GM12874 (cell line): ENCODE measurements around the gene GBP3.

Experiments used
- TF ChIP-seq, protein P1 (sequence below): IDR thresholded peaks from 2 replicates; pipeline ENCODE4 v1.5.1; 2011; ENCODE audit warnings: low read depth, mild to moderate bottlenecking, control low read depth, low read length, moderate library complexity; ENCODE audit not compliant: insufficient read depth

GBP3 gene

DNA sequence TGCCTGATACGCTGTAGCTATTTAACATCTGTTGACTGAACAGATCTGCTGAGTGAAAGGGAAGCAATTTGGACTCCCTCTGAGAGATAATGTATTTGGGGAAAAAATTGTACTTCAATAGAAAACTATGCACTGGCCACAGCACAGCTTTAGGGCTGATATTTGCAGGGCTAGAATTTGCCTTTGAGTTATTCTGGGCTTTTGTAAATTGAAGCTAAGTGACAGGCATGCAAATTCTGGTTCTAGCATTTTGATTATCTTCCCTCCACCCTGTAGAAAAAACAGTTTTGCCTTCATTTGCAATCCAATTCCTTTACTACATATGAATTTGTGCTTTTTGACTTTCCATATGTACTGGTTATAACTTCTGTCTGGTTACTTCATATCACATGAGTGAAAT lies 38.1 kb downstream of the GBP3 start:
- TF ChIP-seq, protein P1, sequence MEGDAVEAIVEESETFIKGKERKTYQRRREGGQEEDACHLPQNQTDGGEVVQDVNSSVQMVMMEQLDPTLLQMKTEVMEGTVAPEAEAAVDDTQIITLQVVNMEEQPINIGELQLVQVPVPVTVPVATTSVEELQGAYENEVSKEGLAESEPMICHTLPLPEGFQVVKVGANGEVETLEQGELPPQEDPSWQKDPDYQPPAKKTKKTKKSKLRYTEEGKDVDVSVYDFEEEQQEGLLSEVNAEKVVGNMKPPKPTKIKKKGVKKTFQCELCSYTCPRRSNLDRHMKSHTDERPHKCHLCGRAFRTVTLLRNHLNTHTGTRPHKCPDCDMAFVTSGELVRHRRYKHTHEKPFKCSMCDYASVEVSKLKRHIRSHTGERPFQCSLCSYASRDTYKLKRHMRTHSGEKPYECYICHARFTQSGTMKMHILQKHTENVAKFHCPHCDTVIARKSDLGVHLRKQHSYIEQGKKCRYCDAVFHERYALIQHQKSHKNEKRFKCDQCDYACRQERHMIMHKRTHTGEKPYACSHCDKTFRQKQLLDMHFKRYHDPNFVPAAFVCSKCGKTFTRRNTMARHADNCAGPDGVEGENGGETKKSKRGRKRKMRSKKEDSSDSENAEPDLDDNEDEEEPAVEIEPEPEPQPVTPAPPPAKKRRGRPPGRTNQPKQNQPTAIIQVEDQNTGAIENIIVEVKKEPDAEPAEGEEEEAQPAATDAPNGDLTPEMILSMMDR, result no peak

DNA sequence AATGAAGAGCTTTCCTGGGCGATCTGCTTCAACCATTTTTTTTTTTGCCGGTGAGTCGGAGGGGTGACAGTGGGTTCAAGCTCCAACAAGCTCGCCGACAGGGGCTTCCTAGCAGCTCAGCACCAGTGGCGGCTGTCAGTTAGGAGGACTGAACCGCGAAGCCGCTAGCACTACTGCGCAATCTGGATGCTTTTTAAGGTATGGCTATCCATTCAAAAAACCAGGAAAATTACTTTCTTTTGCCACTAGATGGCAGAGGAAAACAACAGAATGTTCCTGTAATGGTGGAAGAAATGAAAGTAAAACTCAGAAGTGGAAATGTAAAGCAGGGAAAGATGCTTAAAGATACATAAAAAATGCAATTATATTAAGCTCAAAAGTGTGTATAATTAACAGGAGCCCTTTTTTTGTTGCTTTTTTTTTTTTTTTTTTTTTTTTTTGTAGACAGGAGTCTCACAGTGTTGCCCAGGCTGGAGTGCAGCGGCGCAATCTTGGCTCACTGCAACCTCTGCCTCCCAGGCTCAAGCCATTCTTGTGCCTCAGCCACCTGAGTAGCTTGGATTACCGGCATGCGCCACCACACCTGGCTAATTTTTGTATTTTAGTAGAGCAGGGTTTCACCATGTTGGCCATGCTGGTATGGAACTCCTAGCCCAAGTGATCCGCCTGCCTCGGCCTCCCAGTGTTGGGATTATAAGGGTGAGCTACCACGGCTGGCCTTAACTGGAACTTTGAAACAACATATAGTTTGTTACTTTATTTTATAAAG lies 38.7 kb downstream of the GBP3 start:
- TF ChIP-seq, protein P1, result peak; percentile 41

DNA sequence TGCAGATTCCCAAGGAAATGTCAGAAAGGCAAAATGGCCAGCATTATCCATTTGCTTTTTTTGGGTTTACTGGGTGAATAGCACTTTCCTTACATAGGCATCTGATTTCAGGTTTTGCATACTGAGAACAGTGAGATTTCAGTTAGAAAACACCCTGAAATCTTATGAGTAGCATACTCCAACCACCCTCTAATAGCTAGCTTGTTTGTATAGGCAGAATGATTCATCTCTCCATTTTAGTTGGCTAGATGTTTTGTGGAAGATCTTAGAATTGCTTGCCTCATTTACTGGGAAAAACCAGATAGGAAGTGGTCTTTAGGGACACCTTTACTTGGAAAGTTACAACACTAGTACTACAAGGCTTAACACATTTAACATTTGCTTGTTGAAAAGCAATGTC lies 40.6 kb downstream of the GBP3 start:
- TF ChIP-seq, protein P1, result no peak

DNA sequence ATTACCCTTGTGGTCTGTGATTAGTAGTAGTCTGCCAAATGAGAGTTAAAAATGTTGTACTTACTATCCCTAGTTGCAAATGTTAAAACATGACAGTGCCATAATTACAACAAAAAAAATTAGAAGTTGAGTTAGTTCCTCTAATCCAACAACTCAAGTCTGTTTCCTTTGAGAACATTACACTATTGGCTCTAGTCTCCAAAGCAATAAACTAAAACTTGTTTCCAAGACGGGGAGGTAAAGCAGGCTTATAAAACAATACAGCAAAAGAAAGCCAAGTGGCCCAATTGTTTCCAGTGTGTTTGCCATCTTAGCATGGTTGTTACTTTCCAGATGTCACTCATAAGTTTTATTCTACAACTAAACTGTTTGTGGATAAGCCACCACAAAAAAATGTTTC lies 41.8 kb downstream of the GBP3 start:
- TF ChIP-seq, protein P1, result no peak

DNA sequence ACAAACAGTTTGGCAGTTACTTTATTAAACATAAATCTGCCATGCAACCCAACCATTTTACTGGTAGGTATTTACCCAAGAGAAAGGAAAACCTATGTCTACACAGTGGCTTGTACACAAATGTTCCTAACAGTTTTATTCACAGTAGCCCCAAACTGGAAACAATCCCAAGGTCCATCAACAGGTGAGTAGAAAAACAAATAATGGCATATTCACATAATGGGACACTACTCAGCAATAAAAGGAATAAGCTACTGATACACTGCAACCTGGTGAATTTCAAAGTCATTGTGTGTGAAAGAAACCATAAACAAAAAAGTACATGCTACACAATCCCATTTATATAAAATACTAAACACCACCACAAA lies 42.9 kb downstream of the GBP3 start:
- TF ChIP-seq, protein P1, result no peak

DNA sequence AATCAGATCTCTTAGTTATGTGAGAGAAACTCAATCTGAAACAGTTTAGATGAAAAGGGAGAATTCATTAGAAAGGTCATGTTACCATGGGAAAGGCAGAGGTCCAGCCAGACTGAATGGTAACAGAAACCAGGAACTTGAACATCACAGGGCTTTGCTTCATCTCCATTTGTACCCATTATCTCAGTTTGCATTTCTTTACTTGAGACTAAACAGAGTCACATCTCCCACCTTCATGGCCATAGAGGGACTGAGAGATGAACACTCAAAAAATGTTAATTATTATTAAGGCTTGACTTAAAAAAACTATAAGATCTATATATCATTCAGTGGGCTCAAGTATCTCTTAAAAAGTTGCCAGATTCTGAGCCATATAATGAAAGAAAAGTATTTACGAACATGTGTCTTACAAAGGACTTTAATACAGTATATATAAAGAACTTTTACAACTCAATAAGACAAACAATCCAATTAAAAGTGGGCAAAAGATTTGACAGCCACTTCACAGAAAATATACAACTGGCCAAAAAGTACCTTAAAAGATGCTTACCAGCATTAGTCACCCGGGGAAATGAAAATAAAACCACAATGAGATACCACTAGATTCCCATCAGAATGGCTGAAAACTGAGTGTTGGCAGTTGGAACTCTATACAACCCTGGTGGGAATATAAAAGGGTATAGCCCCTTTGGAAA lies 43.5 kb downstream of the GBP3 start:
- TF ChIP-seq, protein P1, result no peak

DNA sequence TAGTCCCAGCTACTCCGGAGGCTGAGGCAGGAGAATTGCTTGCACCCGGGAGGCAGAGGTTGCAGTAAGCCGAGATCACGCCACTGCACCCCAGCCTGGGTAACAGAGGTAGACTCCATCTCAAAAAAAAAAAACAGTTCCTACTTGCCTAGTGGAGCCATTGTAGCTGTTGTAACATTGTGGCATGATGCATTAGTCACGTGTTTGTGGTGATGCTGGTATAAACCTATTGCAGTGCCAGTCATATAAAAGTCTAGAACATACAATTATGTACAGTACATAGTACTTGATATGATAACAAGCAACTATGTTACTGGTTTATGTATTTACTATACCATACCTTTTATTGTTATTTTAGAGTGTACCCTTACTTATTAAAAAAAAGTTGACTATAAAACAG lies 46.4 kb downstream of the GBP3 start:
- TF ChIP-seq, protein P1, result no peak
